ENCODE measurements around the gene SLC12A8.

The SLC12A8 gene

DNA sequence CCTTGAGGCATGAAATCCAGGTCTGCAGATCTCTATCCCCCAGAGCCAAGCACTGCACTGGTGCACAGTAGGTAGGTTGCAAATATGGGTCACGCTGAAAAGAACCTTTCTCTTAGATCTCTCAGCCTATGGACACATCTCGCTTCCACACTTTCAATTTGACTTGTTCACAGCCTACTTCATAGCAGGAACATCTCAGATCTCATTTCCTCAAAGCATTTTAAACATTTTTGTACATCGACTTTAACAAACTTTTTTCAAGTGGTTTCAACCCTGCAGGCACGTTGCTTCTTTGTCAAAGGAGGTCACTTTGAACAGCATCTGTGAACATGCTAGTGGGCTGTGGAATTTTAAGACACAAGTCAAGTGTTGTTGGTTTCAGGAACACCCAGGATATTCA is 76.0 kb downstream of the SLC12A8 start:
- DNase-seq = no peak

DNA sequence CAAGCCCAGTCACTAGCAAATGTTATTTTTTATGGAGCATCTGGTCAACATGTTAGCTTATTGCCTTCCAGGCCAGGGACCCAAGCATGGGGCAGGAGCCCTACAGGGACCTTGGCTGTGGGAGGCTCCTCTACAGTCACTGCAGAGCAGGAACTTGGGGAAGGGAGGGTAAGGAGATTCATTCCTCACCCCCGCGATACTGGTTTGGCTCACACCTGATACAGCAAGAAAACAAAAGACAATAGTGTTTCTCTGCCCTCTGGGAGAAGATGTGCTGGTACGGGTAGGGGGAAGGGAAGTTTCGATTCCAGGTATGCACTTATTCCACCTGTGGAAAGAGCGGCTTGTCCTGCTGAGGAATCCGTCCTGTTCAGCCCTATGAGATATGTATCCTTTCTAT is 77.6 kb downstream of the SLC12A8 start:
- no peak for DNase-seq

DNA sequence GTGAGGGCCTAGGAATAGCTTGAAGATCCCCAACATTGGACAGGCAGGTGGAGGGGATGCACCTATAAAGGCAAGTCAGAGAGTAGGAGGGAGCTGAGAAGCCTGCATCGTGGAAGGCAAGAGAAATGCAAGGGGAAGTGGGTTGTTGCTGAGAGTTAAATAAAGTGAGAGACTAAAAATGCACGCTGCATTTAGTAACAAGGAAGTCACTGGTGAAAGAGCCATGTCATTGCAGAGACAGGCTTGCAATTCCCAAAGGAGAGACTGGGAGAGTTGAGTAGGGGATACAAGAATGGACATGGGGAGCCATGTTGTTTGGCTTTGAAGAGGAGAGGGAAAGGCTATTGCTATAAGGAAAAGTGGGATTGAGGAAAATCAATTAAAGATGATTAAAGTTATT is 79.7 kb downstream of the SLC12A8 start:
- DNase-seq = no peak

DNA sequence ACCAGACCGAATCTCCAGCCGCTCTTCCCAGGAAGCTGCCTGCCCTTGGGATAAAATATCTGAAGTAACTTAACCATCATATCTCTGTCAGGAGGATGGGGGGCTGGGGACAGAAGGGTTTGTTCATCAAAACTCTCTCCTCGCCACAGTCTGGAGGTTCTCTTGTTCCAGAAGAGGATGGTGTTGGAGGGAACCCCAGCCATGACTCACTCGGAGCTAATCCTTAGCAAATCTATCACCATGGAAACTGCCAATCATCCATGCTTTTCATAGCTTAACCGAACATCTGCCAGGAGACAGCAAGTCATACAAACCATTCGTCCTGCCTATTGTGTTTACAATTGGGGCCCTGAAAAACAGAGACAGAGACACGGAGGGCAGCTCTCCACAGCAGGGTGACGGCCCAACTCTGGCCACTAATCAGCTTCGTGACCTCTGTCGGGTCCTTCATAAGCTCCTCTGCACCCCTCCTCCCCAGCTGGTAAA is 83.0 kb downstream of the SLC12A8 start:
- DNase-seq = no peak

DNA sequence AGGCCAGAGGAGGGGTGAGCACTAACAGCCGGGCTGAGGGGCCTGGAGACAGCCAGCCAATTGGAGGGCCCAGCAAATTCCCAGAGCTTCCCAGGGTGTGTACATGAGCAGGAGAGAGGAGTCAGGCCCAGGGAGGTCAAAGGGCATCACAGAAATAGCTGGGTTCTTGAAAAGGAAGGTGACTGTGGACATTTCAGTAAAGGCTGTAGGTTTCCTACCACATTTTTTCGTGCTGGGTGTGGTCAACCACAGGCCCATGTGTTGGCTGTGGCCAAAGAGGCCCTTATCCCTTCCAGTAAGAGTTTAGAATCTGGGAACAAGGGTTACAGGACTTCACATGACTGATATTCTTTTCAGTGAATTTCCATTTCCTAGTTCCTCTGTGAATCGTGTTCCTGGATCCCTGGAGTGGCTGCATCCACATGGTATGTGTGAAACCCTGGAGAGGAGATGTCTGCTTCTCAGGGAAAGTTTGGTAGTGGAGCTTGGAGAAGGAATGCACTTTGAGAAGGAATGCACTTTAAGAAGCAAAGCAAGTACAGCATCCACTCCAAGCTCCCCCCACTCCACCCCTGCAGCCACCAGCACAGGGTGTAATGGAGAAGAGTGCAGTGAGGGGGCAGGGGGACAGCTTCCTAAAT is 83.6 kb downstream of the SLC12A8 start:
- DNase-seq = no peak

DNA sequence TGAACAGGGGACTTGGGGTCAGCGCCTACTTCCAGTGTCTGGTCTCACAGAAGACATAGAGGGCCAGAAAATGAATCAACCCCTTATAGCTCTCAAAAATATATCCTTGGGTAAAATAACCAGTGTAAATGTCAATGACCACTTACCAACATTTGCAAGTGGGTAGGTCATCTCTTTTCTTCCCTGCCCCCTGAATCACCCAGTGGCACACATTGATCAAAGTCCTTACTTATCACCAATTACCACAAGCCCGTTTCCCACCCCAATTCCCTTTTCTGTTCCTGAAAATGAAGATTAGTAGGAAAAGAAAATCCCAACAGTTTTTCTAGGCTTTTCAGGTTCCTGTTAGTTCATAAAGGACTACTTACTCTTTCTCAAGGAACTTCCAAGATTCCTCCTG is 86.2 kb downstream of the SLC12A8 start:
- no peak for DNase-seq

DNA sequence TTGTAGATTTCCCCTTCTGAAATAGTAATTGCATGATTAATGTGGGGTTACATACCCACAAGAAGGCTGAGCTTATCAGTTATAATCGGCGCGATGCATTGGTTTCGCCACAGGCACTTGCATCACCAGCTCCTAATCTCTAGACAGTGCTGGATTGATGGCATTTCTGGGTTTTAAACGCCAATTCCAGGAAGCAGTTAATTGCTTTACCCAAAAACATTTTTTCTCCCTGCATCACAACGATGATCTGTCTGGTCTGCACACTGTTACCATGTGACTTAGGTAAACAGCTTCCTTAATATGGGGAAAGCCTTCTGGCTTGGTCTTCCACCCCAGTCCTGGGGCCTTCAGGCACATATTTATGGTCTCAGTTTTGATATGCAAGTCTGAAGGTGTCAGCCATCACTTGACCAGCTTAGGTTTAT is 86.7 kb downstream of the SLC12A8 start:
- no peak for DNase-seq

DNA sequence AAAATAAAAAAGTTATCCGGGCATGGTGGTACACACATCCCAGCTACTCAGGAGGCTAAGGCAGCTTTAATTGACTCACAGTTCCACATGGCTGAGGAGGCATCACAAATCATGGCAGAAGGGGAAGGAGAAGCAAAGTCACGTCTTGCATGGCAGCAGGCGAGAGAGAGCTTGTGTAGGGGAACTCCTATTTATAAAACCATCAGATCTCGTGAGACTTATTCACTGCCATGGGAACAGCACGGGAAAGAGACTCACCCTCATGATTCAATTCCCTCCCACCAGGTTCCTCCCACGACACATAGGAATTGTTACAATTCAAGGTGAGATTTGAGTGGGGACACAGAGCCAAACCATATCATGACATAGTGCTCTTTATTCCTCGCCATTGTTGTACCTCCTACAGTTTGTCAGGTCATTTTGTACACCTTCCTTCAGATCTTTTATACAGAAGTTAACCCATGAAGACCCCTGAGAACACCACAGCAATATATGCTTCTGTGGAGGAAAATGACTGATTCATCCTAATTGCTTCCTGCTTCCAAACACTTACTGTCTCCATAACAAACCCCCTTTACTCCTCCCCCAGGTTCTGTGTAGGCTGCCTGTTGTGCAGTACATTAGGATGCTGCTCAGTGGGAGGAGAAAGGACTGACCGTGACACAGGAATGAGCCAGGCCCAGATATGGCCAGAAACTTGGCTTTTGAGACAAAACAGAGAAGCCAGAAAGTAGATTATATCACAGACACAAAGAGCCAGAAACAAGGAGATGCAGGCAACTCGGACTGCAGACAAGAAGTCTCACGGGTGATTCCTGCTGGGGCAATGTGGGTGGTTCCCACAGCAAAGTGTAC is 88.9 kb downstream of the SLC12A8 start:
- no peak for DNase-seq

DNA sequence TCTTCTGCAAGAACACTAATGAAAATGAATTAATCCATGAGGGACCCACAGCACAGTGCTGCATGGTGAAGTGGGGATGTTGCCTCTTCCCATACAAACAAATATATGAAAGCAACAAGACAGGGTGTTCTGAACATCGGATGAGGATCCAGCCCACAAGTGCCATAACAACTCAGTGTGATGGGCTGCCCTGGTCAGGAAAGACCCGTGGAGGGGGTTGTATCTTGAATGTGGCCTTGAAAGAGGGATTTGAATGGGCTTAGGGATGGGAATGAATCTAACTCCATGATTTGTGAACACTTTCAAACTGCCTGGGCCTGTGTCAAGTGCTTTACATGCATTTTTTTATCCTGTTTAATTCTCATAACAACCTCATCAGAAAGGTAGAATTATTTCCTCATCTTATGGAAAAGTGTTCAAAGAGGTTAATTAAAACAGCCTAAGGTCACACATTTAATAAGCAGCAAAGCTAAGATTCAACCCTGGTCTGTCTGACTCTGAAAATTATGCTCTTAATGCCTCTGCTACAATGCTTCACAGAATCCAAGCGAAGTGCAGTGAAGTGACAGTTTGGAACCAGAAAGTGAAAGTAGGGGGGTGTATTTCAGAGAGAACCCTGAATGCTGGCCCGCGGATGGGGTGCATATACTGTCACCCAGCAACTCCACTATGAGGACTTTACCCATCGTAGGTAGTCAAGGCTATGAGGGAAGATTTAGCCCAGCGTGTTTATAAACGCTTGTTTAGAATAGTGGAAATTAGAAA is 91.1 kb downstream of the SLC12A8 start:
- no peak for DNase-seq

DNA sequence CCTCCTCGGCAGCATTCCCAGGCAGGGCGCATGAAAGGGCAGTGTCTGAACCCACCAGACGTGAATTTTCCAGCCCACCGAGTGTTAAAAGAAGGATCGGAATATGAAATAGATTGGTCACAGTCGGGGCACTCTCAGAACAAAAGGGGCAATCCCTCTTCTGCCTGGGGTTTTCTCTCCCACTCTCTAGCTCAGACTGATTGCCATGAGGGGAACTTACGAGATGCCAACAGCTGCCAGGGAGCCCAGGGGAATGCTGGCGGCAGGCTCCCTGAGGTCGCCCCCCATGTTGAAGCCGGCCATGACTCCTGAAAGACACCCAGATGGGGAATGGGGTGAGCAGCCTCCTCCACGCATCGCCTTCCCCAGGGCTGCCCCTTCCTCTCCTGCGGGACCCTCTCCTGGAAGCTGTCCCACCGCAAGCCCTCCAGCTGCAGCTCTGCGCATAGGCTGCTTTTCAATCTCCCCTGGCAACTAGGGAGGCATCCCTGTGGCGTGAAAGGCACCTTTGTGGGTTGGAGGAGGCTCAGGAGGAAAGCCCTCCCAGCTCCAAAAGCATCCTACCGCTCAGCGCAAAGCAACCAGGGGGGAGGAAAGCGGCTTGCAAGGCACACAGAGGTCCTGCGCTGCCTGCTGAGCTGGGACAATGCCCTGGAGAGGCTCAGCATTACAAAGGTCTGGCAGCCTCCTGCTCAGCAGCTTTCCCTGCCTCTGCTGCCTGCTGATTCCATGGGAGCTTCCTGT is 92.0 kb downstream of the SLC12A8 start:
- no peak for DNase-seq

DNA sequence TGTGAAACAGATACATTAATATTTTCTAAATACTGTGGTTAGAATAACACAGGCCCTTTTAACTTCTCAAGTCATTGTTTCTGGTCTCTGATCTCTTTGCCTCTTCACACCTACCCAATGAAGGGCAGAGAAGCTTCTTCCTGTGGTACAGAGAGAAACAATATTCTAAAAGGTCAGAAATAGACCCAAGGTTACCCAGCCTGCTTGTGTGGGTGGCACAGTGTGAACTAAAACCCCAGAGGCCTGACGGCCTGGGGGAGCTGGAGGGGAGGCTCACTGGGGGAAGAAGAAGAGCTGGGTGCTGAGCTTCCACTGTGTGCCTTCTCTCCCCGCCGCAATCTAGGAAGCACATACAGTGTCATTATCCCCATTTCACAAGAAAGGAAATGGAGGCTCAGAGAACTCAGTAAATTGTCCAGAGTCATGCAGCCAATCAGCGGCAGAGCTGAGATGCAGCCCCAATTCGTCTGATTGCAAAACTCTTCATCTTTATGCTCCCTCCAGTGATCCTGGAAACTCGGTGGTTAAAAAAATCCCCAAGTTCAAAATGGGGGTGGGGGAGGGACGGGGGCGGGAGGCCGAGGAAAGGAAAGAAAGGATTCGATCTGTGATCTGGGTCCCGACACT is 92.7 kb downstream of the SLC12A8 start:
- DNase-seq = no peak

DNA sequence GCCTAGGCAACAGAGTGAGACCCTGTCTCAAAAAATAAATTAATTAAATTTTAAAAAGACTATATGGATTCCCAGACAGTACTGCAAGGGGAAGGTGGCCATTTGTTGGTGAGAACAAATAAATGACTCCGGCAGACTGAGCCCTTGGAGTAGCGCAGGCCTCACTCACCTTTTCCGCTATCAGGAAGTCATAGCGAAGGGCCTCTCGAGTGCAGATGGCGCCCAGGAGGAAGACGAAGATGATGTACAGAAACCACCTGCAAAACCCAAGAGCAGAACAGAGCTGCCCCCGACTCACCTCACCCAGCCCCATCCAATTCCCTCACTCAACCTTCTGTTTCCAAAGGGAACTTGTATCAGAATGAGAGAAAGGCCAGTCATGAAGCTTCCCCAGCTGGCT is 93.9 kb downstream of the SLC12A8 start:
- DNase-seq = no peak

DNA sequence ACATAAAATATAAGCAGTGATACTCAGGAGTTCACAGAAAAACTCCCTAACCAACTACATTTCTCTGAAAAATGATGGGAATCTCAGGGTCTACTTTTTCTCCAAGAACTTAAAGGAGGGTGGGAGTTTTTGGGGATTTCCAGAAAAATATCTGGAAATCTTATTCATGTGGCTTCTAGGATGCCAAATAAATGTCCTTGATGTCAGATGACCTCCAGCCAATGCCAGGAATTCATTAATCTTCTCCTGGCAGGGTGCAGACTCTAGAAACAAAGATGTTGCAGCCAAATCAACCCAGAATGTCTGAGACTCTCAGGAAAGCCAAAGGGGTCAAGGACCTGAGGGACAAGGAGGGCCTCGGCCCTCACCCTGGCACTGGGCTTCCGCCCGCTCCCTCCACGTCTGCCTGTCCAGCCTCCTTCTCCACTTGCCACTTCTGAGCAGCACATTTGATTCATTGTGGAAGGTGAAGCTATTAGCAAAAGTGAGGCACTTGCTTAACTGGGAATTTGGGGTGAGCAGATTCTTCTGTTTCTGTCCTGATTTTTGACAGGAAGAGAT is 94.8 kb downstream of the SLC12A8 start:
- no peak for DNase-seq

DNA sequence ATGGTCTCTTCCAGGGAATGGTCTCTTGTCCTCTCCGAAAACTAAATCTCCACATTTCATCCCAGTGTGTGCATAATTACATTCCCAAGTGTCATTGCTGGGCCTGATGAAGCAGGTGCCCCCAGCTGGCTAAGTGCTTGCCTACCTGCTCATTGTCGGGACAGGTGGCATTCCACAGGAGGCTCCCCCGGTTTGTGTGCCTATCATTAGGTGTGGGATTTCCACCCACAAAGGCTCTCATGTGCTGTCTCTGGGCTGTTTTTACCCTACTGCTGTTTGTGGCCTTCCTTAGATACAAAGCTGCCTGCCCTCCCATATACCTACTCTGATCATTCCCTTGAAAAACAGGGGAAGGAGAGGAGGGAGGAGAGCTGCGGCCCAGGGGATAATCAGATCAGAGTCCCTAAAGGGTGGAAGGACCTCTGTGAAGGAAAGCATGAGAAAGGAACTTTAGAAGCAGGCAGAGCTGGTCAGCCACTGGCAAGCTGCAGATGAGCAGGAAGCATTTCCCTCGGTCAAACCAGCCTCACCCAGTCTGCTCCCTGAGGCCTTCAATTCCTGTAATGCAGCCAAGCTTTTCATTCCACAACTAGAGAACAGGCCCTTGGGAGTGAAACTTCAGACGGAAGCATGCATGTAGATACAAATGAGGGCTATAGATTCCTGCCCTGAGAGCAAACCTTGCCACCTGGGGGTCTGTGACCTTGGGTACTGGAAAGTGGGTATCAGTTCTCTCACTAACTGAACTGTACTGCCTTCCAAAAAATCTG is 96.1 kb downstream of the SLC12A8 start:
- DNase-seq = no peak

DNA sequence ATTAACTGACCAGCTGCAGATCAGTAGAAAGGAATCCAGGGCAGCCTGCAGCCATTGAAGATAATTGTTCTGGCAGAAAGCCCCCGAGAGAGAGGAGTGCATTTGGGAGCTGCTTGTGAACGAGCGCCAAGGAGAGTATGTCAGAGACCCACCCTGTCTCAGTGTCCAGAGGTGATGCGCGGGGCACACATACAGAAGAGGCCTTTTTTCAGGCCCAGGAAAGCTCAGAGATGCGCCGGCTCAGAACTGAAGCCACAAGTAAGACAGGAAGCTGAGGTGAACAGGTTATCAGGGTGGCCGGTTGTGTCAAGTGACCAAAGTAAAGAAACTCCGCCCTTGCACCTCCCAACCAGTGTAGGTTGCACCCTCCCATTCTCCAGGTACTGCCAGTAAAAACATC is 96.9 kb downstream of the SLC12A8 start:
- no peak for DNase-seq

DNA sequence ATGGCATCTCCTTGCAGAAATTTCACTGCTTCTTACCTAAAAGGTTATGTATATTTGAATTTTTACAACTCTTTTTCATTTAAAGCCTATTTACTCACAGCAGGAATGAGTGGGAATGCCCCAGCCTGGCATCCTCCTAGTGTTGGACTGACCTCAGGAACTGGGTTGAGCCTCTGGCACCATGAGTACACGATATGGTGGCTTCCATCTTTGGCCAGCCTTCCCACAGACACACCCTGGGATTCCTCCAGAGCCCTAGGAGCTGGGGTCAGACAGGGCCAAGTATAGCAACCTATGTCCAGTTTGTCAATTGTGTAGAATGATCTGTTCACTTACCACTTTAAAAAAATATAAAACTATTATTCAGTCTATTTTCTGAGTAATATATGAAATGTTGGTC is 99.6 kb downstream of the SLC12A8 start:
- DNase-seq = no peak

DNA sequence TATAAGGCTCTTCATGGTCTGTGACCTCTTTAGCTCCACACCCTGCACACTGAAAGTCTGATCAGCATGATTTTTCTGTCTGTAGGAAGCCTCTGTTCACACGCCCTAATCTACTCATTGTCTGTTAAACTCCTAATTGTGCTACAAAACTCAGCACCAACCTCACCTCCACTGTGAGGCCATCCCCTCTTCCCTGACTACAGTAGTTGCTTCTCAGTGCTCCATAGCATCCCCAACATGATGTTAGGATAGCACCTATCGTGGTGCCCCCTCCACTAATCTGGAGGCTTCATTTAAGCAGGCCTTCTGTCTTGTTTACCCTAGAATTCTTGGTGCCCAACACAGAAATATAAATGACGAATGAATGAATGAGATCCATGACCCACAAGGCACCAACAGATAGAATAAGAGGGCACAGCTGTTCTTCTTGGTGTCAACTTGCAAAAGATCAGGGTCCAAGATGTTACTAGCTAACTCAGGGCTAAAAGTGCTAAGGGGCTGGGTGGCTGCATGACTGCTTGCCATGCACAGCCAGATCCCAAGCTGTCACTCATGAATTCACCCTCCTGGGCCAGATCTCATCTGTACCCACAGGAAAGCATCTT is 101.6 kb downstream of the SLC12A8 start:
- DNase-seq = no peak

DNA sequence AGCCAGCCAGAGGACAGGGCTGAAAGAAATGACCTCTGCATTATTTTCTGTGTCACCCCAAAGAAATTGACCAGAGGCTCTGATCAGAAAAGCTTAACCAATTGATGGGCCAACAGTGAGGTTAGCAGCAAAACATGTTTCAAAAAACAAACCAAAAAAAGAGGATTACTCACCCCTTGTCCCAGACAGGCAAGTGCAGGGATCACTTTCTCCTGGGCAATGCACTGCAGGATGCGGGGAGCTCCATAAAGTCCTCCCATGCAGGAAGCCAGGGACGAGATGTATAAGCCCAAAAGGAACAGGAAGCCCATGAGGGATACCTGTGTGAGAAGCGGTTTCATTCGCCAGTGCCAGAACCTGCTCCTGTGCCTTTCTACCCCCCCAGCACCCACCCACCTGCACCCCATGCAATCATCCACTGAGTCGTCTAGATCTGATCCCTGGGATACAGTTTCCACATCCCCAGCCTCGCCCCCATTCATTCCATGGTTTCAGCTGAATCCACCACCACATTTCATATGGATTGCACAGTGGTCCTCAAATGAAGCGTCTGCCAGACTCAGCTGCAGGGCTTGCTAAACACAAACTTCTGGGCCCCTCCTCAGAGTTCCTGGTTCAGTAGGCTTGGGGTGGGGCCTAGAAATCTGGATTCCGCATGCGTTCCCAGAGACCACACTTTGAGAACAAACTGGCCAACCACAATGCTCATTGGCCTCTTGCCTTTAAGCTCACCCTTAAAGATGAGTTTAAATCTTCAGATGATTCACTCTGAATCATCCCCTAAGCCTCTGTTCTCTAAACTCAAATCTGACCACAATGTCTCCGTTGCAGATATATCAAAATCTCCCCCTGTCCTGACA is 102.3 kb downstream of the SLC12A8 start:
- no peak for DNase-seq

DNA sequence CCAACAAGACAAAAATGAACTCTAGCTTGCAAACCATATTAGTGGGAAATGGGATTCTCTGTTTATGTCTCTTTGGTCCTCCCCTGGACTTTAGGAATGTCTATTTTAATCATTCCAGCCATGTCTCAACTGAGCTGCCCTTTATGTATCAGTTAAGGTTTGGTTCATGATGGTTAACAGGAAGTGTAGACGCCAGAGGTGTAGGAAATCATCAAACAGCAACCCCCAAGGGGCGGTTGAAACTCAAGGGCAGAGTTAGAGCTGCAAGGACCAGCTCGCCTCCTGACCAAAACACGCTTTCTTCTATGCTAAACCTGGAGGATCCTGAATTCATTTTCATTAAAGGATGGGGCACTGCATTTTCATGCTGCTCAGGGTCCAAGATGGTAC is 103.0 kb downstream of the SLC12A8 start:
- no peak for DNase-seq

Data from cerebellar nuclear complex (tissue), 1 donor.